Measurements from ENCODE around the gene RNF224. TPM values are rescaled to one million over a fixed set of nuclear protein-coding genes. Genes with fewer than 3 reads are reported as not detected.
A peak's percentile ranks its signal among the peaks of the same experiment; 100 is the strongest.

RNF224 gene
- total and polyA plus RNA-seq, 2 of the 13 experiments (the other 11 are each of a cell fraction or from before 2014, with no cell fraction given) = 0.09 TPM; not detected in 1

DNA sequence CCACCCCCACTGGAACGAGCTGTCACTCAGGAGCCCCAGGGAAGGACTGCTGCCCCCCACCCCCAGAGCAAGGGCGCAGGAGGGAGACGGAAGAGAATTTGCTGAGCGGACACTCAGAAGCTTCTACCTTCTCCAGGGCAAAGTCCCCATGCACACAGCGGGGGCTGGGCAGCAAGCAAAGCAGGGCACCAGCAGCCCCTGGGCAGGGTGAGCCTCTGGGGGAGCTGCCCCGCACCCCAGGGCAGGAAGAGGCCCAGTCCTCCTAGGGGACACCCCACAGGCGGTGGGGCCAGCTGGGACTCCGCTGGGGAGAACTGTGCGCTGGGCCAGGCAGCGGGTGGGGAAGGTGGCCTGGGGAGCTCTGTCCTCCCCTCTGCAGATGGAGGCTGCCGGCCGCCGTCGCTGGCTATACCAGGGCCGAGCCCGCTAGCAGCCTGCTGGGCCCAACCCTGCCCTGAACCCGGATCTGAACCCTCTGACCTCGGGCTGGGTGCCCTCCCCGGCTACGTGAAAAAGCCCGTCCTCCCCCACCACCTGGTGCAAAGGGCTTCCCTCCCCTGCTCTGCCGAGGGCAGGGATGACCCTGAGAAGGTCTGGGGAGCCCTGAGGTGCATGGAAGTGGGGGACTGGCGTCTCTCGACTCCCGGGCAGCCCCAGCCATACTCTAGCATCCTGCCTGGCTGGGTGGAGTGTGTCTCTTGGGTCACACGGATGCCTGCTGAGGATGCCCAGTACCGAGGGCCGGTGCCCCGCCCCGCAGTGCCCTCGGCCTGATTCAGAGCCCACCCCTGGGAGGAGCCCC lies 2.8 kb downstream of the RNF224 start (continued):
- TF ChIP-seq, protein P1, sequence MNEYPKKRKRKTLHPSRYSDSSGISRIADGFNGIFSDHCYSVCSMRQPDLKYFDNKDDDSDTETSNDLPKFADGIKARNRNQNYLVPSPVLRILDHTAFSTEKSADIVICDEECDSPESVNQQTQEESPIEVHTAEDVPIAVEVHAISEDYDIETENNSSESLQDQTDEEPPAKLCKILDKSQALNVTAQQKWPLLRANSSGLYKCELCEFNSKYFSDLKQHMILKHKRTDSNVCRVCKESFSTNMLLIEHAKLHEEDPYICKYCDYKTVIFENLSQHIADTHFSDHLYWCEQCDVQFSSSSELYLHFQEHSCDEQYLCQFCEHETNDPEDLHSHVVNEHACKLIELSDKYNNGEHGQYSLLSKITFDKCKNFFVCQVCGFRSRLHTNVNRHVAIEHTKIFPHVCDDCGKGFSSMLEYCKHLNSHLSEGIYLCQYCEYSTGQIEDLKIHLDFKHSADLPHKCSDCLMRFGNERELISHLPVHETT (CRISPR knock-in tag; conservative IDR thresholded peaks at IDR 0.05) = peak; percentile 41; the same call in 1 of the 2 replicates
- TF ChIP-seq ZNF264 (CRISPR knock-in tag; IDR thresholded peaks at IDR 0.05) (no peak), TEAD3 (CRISPR knock-in tag; optimal IDR thresholded peaks at IDR 0.05; ENCODE audit: borderline replicate concordance) (peak; percentile 22), U2AF1 (optimal IDR thresholded peaks at IDR 0.05; ENCODE audit: low read depth, low read length) (peak; percentile 69), ZNF451 (CRISPR knock-in tag; IDR thresholded peaks at IDR 0.05) (peak; percentile 63; the same call in 1 of the 2 replicates), ZFP41 (CRISPR knock-in tag; IDR thresholded peaks at IDR 0.05; ENCODE audit: borderline replicate concordance) (no peak), HNRNPL (IDR thresholded peaks at IDR 0.05; ENCODE audit: low read depth, low read length) (peak; percentile 98), AGO1 (IDR thresholded peaks at IDR 0.05; ENCODE audit: low read depth, low read length, poor library complexity, severe bottlenecking) (peak; percentile 95), MEF2D (CRISPR knock-in tag; IDR thresholded peaks at IDR 0.05) (peak; percentile 33; the same call in 1 of the 2 replicates), POGZ (CRISPR knock-in tag; IDR thresholded peaks at IDR 0.05) (no peak), MYC (CRISPR knock-in tag; IDR thresholded peaks at IDR 0.05; ENCODE audit: borderline replicate concordance) (no peak), ZNF224 (CRISPR knock-in tag; IDR thresholded peaks at IDR 0.05) (peak; percentile 70; the same call in 1 of the 2 replicates)
- TF ChIP-seq, protein P2, sequence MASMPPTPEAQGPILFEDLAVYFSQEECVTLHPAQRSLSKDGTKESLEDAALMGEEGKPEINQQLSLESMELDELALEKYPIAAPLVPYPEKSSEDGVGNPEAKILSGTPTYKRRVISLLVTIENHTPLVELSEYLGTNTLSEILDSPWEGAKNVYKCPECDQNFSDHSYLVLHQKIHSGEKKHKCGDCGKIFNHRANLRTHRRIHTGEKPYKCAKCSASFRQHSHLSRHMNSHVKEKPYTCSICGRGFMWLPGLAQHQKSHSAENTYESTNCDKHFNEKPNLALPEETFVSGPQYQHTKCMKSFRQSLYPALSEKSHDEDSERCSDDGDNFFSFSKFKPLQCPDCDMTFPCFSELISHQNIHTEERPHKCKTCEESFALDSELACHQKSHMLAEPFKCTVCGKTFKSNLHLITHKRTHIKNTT (CRISPR knock-in tag; IDR thresholded peaks at IDR 0.05) = no peak
- TF ChIP-seq, protein P3, sequence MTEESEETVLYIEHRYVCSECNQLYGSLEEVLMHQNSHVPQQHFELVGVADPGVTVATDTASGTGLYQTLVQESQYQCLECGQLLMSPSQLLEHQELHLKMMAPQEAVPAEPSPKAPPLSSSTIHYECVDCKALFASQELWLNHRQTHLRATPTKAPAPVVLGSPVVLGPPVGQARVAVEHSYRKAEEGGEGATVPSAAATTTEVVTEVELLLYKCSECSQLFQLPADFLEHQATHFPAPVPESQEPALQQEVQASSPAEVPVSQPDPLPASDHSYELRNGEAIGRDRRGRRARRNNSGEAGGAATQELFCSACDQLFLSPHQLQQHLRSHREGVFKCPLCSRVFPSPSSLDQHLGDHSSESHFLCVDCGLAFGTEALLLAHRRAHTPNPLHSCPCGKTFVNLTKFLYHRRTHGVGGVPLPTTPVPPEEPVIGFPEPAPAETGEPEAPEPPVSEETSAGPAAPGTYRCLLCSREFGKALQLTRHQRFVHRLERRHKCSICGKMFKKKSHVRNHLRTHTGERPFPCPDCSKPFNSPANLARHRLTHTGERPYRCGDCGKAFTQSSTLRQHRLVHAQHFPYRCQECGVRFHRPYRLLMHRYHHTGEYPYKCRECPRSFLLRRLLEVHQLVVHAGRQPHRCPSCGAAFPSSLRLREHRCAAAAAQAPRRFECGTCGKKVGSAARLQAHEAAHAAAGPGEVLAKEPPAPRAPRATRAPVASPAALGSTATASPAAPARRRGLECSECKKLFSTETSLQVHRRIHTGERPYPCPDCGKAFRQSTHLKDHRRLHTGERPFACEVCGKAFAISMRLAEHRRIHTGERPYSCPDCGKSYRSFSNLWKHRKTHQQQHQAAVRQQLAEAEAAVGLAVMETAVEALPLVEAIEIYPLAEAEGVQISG (CRISPR knock-in tag; IDR thresholded peaks at IDR 0.05) = peak; percentile 72
- TF ChIP-seq, protein P4, sequence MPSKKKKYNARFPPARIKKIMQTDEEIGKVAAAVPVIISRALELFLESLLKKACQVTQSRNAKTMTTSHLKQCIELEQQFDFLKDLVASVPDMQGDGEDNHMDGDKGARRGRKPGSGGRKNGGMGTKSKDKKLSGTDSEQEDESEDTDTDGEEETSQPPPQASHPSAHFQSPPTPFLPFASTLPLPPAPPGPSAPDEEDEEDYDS (CRISPR knock-in tag; IDR thresholded peaks at IDR 0.05) = peak; percentile 35; the same call in 1 of the 2 replicates
- TF ChIP-seq, protein P5, sequence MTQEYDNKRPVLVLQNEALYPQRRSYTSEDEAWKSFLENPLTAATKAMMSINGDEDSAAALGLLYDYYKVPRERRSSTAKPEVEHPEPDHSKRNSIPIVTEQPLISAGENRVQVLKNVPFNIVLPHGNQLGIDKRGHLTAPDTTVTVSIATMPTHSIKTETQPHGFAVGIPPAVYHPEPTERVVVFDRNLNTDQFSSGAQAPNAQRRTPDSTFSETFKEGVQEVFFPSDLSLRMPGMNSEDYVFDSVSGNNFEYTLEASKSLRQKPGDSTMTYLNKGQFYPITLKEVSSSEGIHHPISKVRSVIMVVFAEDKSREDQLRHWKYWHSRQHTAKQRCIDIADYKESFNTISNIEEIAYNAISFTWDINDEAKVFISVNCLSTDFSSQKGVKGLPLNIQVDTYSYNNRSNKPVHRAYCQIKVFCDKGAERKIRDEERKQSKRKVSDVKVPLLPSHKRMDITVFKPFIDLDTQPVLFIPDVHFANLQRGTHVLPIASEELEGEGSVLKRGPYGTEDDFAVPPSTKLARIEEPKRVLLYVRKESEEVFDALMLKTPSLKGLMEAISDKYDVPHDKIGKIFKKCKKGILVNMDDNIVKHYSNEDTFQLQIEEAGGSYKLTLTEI (CRISPR knock-in tag; conservative IDR thresholded peaks at IDR 0.05) = no peak
